A549 treated with CORT108297 at 1 μM for 4 hours (cell line): Measurements from ENCODE around the gene TOGARAM1. TPM values are rescaled to one million over a fixed set of nuclear protein-coding genes. Genes with fewer than 3 reads are reported as not detected.

ENCODE experiments used
- total RNA-seq: library from RNA; stranded (reverse); fragments of 200-300 nt; extraction: Qiagen RNA extraction; gene quantifications from 5 replicates; pipeline ENCODE4 v1.2.3, GENCODE V29; 2022

The TOGARAM1 gene, protein sequence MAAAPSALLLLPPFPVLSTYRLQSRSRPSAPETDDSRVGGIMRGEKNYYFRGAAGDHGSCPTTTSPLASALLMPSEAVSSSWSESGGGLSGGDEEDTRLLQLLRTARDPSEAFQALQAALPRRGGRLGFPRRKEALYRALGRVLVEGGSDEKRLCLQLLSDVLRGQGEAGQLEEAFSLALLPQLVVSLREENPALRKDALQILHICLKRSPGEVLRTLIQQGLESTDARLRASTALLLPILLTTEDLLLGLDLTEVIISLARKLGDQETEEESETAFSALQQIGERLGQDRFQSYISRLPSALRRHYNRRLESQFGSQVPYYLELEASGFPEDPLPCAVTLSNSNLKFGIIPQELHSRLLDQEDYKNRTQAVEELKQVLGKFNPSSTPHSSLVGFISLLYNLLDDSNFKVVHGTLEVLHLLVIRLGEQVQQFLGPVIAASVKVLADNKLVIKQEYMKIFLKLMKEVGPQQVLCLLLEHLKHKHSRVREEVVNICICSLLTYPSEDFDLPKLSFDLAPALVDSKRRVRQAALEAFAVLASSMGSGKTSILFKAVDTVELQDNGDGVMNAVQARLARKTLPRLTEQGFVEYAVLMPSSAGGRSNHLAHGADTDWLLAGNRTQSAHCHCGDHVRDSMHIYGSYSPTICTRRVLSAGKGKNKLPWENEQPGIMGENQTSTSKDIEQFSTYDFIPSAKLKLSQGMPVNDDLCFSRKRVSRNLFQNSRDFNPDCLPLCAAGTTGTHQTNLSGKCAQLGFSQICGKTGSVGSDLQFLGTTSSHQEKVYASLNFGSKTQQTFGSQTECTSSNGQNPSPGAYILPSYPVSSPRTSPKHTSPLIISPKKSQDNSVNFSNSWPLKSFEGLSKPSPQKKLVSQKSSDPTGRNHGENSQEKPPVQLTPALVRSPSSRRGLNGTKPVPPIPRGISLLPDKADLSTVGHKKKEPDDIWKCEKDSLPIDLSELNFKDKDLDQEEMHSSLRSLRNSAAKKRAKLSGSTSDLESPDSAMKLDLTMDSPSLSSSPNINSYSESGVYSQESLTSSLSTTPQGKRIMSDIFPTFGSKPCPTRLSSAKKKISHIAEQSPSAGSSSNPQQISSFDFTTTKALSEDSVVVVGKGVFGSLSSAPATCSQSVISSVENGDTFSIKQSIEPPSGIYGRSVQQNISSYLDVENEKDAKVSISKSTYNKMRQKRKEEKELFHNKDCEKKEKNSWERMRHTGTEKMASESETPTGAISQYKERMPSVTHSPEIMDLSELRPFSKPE (N-terminal part only)
- 7.4 to 10.2 TPM (median 8.0 TPM) in 5 replicates for total RNA-seq

GRCh38 chr14:44961554-44962333, at the start of gene TOGARAM1, which contains the start of gene KLHL28:
TOGARAM1 (plus strand) TSS chr14:44962190; CDS start chr14:44962422, 232 bp downstream.
KLHL28 (minus strand) TSS chr14:44961947; CDS start chr14:44945928, 16,019 bp downstream.

GRCh38 chr14:45083976-45084722, 122.2 kb downstream of the TOGARAM1 start, which contains the start of gene PRPF39:
PRPF39 (plus strand) TSS chr14:45084116; CDS start chr14:45095240, 11,124 bp downstream.

Other genes with a start within 250 kb of the TOGARAM1 start
- gene KLHL28, start 243 bp upstream of the TOGARAM1 start, total RNA-seq, result 5.5 to 7.3 TPM (median 6.2 TPM) in 5 replicates
- gene PRPF39, start 121.9 kb downstream of the TOGARAM1 start, total RNA-seq, result 18.9 to 23.3 TPM (median 20.6 TPM) in 5 replicates
- gene FKBP3, start 172.3 kb downstream of the TOGARAM1 start, total RNA-seq, result 111 to 149 TPM (median 113 TPM) in 5 replicates
- 5.5 to 6.4 TPM (median 5.5 TPM) in 5 replicates for gene FANCM, start 173.7 kb downstream of the TOGARAM1 start, total RNA-seq